ENCODE results near the gene SRRM1. TPM values are rescaled to one million over a fixed set of nuclear protein-coding genes. Genes with fewer than 3 reads are reported as not detected.
A peak's percentile ranks its signal among the peaks of the same experiment; 100 is the strongest.
"Not testable (repeated sequence)": the region's sequence is repeated elsewhere in the genome, so short reads cannot be mapped to it uniquely, and the experiment has no call there.

SRRM1 gene
- total and polyA plus RNA-seq, 12 donors: 26.0 to 83.0 (median 75.8) TPM

DNA sequence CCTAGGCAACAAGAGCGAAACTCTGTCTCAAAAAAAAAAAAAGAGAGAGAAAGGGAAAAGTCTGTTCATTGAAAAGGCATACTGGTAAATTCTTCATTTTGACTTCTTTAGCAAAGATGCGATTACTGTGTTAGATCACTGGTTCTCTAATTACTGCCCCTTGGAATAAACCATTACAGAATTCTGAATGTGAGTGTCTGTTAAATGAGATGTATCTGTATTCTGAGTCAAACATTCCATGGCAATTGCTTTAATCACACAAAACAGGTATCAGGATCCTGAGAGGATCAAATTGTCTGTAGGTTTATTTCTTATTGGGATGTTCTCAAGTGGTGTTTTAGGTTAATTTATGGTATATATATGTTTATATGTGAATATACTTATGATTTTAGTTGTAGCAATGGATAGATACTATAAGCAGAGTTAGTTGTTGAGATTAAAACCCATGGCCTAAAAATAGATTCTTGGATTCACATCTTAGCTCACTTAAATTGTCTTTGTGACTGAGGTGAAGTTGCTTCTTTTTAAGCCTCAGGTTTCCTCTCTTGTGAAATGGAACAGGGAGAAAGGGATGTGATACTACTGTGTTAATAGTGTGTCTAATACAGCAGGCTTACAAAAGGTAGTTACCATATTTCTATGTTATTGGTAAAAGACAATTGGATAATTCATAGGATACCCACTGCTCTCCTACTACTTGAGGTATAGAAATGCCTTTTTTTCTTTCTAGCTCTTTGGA lies 16.2 kb downstream of the SRRM1 start:
- TF ChIP-seq, protein P1, sequence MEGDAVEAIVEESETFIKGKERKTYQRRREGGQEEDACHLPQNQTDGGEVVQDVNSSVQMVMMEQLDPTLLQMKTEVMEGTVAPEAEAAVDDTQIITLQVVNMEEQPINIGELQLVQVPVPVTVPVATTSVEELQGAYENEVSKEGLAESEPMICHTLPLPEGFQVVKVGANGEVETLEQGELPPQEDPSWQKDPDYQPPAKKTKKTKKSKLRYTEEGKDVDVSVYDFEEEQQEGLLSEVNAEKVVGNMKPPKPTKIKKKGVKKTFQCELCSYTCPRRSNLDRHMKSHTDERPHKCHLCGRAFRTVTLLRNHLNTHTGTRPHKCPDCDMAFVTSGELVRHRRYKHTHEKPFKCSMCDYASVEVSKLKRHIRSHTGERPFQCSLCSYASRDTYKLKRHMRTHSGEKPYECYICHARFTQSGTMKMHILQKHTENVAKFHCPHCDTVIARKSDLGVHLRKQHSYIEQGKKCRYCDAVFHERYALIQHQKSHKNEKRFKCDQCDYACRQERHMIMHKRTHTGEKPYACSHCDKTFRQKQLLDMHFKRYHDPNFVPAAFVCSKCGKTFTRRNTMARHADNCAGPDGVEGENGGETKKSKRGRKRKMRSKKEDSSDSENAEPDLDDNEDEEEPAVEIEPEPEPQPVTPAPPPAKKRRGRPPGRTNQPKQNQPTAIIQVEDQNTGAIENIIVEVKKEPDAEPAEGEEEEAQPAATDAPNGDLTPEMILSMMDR (IDR thresholded peaks at IDR 0.05): no peak
- Histone ChIP-seq H3K27me3 (no peaks in the 10 kb centered on the region), H3K36me3 (peaks cover 5 to 100% (median 77%) of the 10 kb centered on the region in 9 donors), H3K4me3 (no peak overlapping the region), H3K9me3 (no peaks in the 10 kb centered on the region), H3K4me1 (peaks cover 0 to 4% (median 0%) of the 10 kb centered on the region in 9 donors), H3K27ac (no peak overlapping the region)
- WGBS, 2 donors: 88 to 96% methylated on average over 2 of the region's 2 CpGs
- intact Hi-C loops (cut with DNase I): loop anchor here in 2 of 10 donors (10.0 kb wide), 1 partner anchor 565 kb away; no protein-coding TSS in a partner anchor
- DNase-seq: no peak
- no peak for ATAC-seq

DNA sequence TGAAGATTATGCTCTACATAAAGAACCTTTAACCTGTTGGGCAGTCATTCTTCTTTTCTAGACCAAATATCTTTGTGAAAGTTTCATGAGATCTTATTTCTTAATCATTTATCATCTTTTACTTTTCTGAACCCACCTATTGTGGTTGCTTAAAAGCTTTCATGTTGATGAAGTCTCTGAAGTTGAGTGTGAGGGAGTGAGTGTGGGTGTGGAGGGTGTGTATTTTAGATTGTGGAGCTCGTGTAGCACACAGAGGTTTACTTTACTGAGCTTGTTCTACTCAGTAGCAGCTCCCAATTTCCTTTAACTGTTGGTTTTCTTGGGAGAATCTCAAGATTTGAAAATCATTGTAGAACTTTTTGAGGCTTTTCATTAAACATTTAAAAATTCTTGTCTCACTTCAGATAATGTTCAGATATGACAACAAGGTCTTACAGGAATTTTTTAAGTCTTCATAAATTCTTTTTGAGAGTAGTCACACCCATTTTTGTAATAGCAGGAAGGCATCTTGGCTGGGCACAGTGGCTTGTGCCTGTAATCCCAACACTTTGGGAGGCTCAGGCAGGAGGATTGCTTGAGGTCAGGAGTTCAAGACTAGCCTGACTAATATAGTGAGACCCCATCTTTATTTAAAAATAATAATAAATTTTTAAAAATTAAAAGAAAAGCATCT lies 17.0 kb downstream of the SRRM1 start:
- intact Hi-C loops (cut with DNase I): loop anchor here in 4 of 10 donors (10.0 kb wide), 2 partner anchors 185 to 565 kb away; no protein-coding TSS in a partner anchor
- H3K27me3 ChIP-seq: no peaks in the 10 kb centered on the region
- TF ChIP-seq, protein P1 (IDR thresholded peaks at IDR 0.05): no peak

DNA sequence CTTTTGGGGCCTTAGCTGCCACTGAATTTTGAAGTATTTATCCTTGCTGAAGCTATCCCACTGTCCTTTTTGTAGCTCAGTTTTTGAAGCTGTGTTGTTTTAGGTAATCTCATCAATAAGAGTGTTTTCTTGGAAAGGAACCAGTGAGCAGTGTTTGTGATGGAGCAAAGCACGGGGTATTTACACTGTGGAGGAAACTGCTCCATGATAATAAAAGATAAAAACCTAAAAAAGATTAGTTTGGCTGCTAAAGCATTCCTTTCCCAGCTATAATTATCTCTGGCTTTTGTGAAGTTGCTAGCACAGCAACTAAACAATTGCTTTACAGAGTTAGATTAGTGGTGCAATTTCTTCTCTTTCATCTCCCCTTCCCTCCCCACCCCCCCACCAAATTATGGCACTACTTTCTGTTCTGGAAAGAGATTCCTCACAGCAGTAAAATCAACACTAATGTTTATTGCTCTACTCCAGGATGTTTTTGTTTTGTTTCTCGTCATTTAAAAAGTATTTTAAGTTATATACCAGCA lies 21.5 kb downstream of the SRRM1 start:
- intact Hi-C loops (cut with DNase I): loop anchor here in 2 of 10 donors (10.0 kb wide), 2 partner anchors 180 to 560 kb away; no protein-coding TSS in a partner anchor
- Histone ChIP-seq H3K4me3 (no peak overlapping the region), H3K27me3 (no peaks in the 10 kb centered on the region), H3K4me1 (peaks cover 0 to 5% (median 0%) of the 10 kb centered on the region in 9 donors), H3K36me3 (peaks cover 0 to 100% (median 77%) of the 10 kb centered on the region in 9 donors), H3K27ac (peak overlapping the region in 2 of 10 donors; percentile 3 to 33), H3K9me3 (no peaks in the 10 kb centered on the region)
- DNase-seq (no peak), ATAC-seq (no peak)
- TF ChIP-seq, protein P1 (IDR thresholded peaks at IDR 0.05): no peak
- 53 to 55% methylated on average over 2 of the region's 2 CpGs for WGBS, 2 donors

More for the DNA sequence above, 17.0 kb downstream of the SRRM1 start:
- Histone ChIP-seq H3K27ac (no peak overlapping the region), H3K36me3 (peaks cover 5 to 100% (median 75%) of the 10 kb centered on the region in 9 donors), H3K4me3 (no peak overlapping the region), H3K9me3 (no peaks in the 10 kb centered on the region), H3K4me1 (peaks cover 0 to 5% (median 0%) of the 10 kb centered on the region in 9 donors)
- ATAC-seq: no peak
- DNase-seq: no peak
- WGBS, 2 donors: 19 to 39% methylated on average over 1 of the region's 1 CpG

DNA sequence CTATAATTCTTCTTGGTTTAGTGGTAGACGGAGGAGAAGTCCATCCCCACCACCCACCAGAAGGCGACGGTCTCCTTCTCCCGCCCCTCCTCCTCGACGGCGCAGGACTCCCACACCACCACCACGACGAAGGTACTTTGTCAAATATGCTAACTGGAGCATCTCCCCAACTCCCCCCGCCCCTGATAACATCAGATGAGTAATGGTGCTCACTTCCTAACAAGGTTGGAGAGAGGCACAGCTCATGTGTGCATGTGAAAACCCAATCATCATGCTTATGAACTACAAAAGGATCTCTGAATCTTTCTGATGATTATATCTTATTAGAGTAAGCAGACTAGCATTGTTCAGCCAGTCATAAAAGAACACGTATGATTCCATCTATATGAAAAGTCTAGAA lies 23.7 kb downstream of the SRRM1 start:
- Histone ChIP-seq H3K4me1 (peaks cover 0 to 5% (median 0%) of the 10 kb centered on the region in 9 donors), H3K36me3 (peaks cover 0 to 100% (median 82%) of the 10 kb centered on the region in 9 donors), H3K9me3 (no peaks in the 10 kb centered on the region), H3K27me3 (no peaks in the 10 kb centered on the region), H3K4me3 (no peak overlapping the region), H3K27ac (no peak overlapping the region)
- TF ChIP-seq, protein P1 (IDR thresholded peaks at IDR 0.05): no peak
- ATAC-seq: no peak
- DNase-seq: no peak
- WGBS, 2 donors: 84 to 85% methylated on average over 11 of the region's 11 CpGs
- intact Hi-C loops (cut with DNase I): loop anchor here in 2 of 10 donors (10.0 kb wide), 2 partner anchors 178 to 558 kb away; no protein-coding TSS in a partner anchor

DNA sequence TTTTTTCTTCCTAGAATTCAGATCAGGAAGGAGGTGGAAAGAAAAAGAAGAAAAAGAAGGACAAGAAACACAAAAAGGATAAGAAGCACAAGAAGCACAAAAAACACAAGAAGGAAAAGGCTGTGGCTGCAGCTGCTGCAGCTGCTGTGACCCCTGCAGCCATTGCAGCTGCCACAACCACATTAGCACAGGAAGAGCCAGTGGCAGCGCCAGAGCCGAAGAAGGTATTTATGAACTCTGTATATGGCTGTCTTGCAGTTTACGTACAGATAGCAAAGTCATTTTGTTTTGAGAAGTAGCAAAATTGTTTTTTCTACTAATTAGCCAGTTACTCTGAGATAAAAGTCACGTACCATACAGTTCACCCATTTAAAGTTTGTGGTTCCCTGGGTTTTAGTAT lies 28.3 kb downstream of the SRRM1 start:
- intact Hi-C loops (cut with DNase I): loop anchor here in 1 of 10 donors (10.0 kb wide), 1 partner anchor 553 kb away; no protein-coding TSS in a partner anchor

DNA sequence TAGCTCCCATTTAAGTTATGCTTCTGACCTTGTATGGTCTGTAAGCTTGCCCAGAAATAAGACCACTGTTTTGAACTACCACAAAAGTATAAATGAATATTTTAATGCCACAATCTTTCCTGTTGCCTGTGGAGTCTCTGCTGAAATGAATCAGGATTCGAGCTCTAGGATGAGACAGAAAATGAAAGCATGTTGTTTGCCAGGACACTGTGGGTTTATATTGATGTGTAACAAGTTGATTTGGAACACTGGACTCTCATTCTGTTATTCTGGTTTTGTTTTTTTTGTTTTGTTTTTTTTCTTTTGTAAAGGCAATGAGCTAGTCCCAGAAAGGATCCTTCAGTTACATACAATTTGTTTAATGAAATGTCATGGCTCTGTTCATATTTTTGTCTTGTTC lies 29.6 kb downstream of the SRRM1 start:
- H3K36me3 ChIP-seq: peaks cover 0 to 97% (median 61%) of the 10 kb centered on the region in 9 donors
- WGBS, 2 donors: 63 to 64% methylated on average over 1 of the region's 1 CpG

More for the DNA sequence above, 28.3 kb downstream of the SRRM1 start:
- WGBS, 2 donors: 94 to 96% methylated on average over 4 of the region's 4 CpGs
- peaks cover 0 to 99% (median 75%) of the 10 kb centered on the region in 9 donors for H3K36me3 ChIP-seq
- not testable (repeated sequence) for H3K4me1 ChIP-seq, DNase-seq, H3K9me3 ChIP-seq, H3K4me3 ChIP-seq, H3K27ac ChIP-seq, H3K27me3 ChIP-seq, ATAC-seq

More for the DNA sequence above, 29.6 kb downstream of the SRRM1 start:
- not testable (repeated sequence) for H3K27ac ChIP-seq, H3K27me3 ChIP-seq, H3K4me1 ChIP-seq, H3K4me3 ChIP-seq, H3K9me3 ChIP-seq, DNase-seq, ATAC-seq
- intact Hi-C loops (cut with DNase I): loop anchor here in 1 of 10 donors (10.0 kb wide), 1 partner anchor 552 kb away; no protein-coding TSS in a partner anchor
